ENCODE data around the gene CD59. TPM values are rescaled to one million over a fixed set of nuclear protein-coding genes. Genes with fewer than 3 reads are reported as not detected.
"Not testable (repeated sequence)": the region's sequence is repeated elsewhere in the genome, so short reads cannot be mapped to it uniquely, and the experiment has no call there.

CD59 gene
- total and polyA plus RNA-seq, 2 of the 4 experiments (the other 2 are of a cell fraction) = 765 to 1,140 TPM

- H3K4ac ChIP-seq (ENCODE audit: low read depth, low read length); BruUV-seq (replicated peaks); H3K36me3 ChIP-seq (ENCODE audit: control insufficient read depth, insufficient read depth, low read length); H3K27me3 ChIP-seq (ENCODE audit: control insufficient read depth, insufficient read depth, low read length); intact Hi-C loops (cut with micrococcal nuclease); H4K5ac ChIP-seq (ENCODE audit: low read depth, low read length); H4K91ac ChIP-seq (ENCODE audit: insufficient read depth, low read depth, low read length); POLR2A ChIA-PET (ENCODE audit: unreplicated experiment); H3K18ac ChIP-seq (ENCODE audit: low read depth, low read length); H3K9ac ChIP-seq (ENCODE audit: low read depth, low read length); H3K79me1 ChIP-seq (ENCODE audit: low read depth in 1 of 2, low read length in 2 of 2); H2AFZ ChIP-seq (replicated peaks; ENCODE audit: low read length, poor library complexity); H3K27ac ChIP-seq (ENCODE audit: insufficient read depth, low read length); H3K4me3 ChIP-seq (ENCODE audit: insufficient read depth, low read depth, low read length); ATAC-seq (ENCODE audit: low read depth); H2BK120ac ChIP-seq (ENCODE audit: low read depth, low read length); H3K14ac ChIP-seq (replicated peaks; ENCODE audit: low read depth, low read length); DNase-seq; H3K56ac ChIP-seq (ENCODE audit: extremely low read depth, insufficient read depth, low read length); H3K9me3 ChIP-seq (ENCODE audit: control insufficient read depth, insufficient read depth, low read length); H2AK5ac ChIP-seq (ENCODE audit: low read depth, low read length); H3K23ac ChIP-seq (ENCODE audit: low read depth, low read length); H4K8ac ChIP-seq (ENCODE audit: low read depth in 2 of 2, low read length in 2 of 2); H2BK20ac ChIP-seq (ENCODE audit: low read depth, low read length); H4K20me1 ChIP-seq (ENCODE audit: insufficient read depth, low read length); in situ Hi-C loops (cut with MboI; ENCODE audit: low sequenced_read_pairs); dilution Hi-C loops (cut with HindIII; ENCODE audit: low sequenced_read_pairs, unreplicated experiment); H3K4me2 ChIP-seq (ENCODE audit: low read depth, low read length); H2BK5ac ChIP-seq (ENCODE audit: low read depth, low read length, poor library complexity, severe bottlenecking); H2AK9ac ChIP-seq (replicated peaks; ENCODE audit: low read depth, low read length, poor library complexity); CTCF ChIA-PET; H3K4me1 ChIP-seq (ENCODE audit: control insufficient read depth, insufficient read depth, low read length); H3K9me1 ChIP-seq (ENCODE audit: insufficient read depth, low read length); H2BK15ac ChIP-seq (ENCODE audit: low read depth, low read length): not testable (repeated sequence)
- no CpG with 5 or more reads among the region's 7 CpGs for WGBS, 2 experiments (ENCODE audit: extremely low coverage in 2 of 2, insufficient read length in 1 of 2)
Measured at GRCh38 chr11:33661526-33661925, 74.7 kb downstream of the CD59 start.
